Measurements from ENCODE around the gene COX20.

GRCh38 chr1:244796719-244797406, 38.6 kb upstream of the COX20 start:
- TF ChIP-seq POLR2A (IDR thresholded peaks at IDR 0.05) (no peak), CTCF (IDR thresholded peaks at IDR 0.05) (peak; percentile 79 to 91 (median 88))
